Astrocyte (in vitro differentiated cells and primary cell): ENCODE data around the gene PACSIN1.

Source experiments
- EZH2 ChIP-seq: IDR thresholded peaks from 2 replicates; pipeline ENCODE4 v1.6.1; 2012; ENCODE audit warnings: mild to moderate bottlenecking, low read length, inconsistent platforms; ENCODE audit not compliant: insufficient read depth
- TF ChIP-seq, protein P1 (sequence below): IDR thresholded peaks from 2 replicates; pipeline ENCODE4 v1.5.1; 2011; ENCODE audit warnings: low read depth, mild to moderate bottlenecking, inconsistent platforms, low read length, moderate library complexity; ENCODE audit not compliant: insufficient read depth

DNA sequence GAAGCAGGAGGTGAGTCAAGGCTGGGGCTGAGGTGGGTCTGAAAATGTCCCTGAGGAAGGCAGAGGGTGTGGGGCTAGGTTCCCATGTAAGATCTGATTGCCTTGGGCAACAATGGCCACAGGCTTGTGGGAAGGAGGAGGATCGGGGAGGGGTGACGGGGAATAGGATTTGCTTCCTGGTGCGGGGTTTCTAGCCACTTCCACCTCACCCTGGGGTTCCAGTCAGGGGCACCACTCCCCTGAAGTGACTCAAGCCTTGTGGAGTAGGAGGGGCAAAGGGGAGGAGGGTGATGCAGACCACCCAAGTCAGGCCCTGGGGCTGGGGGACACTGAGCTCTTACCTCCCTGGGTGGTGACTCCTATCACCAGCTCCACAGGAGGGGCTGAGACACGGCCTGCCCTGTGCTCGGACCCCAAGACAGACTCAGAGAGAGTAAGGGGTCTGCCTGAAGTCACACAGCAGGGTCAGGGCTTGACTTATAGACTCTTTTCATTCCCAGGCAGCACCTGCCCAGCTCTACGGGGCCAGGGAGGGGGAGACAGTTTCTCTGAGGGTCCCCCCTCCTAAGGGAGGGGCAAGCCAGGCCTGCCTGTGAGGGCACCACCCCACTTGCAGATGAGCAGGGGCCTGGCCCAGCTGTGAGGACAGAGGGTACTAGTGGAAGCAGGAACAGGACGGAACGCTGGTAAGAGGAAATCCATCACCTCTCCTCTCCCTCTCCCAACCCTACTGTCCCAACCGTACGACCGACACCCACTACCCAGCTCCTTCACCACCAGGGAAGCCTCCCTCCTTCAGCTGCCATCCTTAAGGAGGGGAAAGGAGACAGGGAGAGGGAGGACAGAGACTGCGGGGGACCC is 102.7 kb downstream of the PACSIN1 start:
- TF ChIP-seq EZH2: no peak
- TF ChIP-seq, protein P1, sequence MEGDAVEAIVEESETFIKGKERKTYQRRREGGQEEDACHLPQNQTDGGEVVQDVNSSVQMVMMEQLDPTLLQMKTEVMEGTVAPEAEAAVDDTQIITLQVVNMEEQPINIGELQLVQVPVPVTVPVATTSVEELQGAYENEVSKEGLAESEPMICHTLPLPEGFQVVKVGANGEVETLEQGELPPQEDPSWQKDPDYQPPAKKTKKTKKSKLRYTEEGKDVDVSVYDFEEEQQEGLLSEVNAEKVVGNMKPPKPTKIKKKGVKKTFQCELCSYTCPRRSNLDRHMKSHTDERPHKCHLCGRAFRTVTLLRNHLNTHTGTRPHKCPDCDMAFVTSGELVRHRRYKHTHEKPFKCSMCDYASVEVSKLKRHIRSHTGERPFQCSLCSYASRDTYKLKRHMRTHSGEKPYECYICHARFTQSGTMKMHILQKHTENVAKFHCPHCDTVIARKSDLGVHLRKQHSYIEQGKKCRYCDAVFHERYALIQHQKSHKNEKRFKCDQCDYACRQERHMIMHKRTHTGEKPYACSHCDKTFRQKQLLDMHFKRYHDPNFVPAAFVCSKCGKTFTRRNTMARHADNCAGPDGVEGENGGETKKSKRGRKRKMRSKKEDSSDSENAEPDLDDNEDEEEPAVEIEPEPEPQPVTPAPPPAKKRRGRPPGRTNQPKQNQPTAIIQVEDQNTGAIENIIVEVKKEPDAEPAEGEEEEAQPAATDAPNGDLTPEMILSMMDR: no peak
